ENCODE measurements around the gene PGM1. TPM values are rescaled to one million over a fixed set of nuclear protein-coding genes. Genes with fewer than 3 reads are reported as not detected.

Gene PGM1
- total RNA-seq, 1 experiment from 2014 or later, result 54.6 TPM

DNA sequence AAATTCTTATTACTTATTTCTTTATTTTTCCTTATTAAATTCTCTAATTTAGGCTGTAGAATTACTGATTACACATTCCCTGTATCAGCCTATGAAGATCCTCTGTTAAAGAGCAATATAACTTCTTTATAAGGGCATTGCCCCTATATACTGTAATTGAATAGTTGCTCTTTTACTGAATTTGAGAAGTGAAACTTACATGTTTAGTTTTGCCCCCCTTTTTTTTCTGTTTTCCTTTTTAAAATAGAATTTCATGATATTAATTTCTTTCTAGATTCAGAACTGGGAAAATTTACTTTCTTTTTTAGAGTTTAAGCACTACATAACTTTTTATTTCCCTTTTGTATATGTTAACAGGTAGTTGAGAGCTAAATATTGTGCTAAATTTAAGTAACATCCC is 29.5 kb upstream of the PGM1 start (continued):
- TF ChIP-seq, protein P1, sequence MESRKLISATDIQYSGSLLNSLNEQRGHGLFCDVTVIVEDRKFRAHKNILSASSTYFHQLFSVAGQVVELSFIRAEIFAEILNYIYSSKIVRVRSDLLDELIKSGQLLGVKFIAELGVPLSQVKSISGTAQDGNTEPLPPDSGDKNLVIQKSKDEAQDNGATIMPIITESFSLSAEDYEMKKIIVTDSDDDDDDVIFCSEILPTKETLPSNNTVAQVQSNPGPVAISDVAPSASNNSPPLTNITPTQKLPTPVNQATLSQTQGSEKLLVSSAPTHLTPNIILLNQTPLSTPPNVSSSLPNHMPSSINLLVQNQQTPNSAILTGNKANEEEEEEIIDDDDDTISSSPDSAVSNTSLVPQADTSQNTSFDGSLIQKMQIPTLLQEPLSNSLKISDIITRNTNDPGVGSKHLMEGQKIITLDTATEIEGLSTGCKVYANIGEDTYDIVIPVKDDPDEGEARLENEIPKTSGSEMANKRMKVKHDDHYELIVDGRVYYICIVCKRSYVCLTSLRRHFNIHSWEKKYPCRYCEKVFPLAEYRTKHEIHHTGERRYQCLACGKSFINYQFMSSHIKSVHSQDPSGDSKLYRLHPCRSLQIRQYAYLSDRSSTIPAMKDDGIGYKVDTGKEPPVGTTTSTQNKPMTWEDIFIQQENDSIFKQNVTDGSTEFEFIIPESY (IDR thresholded peaks at IDR 0.05; ENCODE audit: extremely low read depth, insufficient replicate concordance, low read length), result no peak
- TF ChIP-seq ZNF274 (IDR thresholded peaks at IDR 0.05; ENCODE audit: low read depth, low read length) (no peak), CEBPB (IDR thresholded peaks at IDR 0.05; ENCODE audit: low read depth) (no peak), POLR2AphosphoS5 (IDR thresholded peaks at IDR 0.05; ENCODE audit: low read depth, low read length) (no peak), EGR1 (IDR thresholded peaks at IDR 0.05; ENCODE audit: low read depth) (no peak), ELF1 (IDR thresholded peaks at IDR 0.05; ENCODE audit: borderline replicate concordance, low read depth) (no peak), SP1 (IDR thresholded peaks at IDR 0.05; ENCODE audit: low read depth) (no peak), FOSL1 (IDR thresholded peaks at IDR 0.05; ENCODE audit: low read depth) (no peak), EZH2phosphoT487 (IDR thresholded peaks at IDR 0.05; ENCODE audit: borderline replicate concordance) (no peak)
- TF ChIP-seq, protein P2, sequence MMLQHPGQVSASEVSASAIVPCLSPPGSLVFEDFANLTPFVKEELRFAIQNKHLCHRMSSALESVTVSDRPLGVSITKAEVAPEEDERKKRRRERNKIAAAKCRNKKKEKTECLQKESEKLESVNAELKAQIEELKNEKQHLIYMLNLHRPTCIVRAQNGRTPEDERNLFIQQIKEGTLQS (IDR thresholded peaks at IDR 0.05), result no peak
- TF ChIP-seq, protein P3, sequence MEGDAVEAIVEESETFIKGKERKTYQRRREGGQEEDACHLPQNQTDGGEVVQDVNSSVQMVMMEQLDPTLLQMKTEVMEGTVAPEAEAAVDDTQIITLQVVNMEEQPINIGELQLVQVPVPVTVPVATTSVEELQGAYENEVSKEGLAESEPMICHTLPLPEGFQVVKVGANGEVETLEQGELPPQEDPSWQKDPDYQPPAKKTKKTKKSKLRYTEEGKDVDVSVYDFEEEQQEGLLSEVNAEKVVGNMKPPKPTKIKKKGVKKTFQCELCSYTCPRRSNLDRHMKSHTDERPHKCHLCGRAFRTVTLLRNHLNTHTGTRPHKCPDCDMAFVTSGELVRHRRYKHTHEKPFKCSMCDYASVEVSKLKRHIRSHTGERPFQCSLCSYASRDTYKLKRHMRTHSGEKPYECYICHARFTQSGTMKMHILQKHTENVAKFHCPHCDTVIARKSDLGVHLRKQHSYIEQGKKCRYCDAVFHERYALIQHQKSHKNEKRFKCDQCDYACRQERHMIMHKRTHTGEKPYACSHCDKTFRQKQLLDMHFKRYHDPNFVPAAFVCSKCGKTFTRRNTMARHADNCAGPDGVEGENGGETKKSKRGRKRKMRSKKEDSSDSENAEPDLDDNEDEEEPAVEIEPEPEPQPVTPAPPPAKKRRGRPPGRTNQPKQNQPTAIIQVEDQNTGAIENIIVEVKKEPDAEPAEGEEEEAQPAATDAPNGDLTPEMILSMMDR (IDR thresholded peaks at IDR 0.05 in 2 of 3, conservative IDR thresholded peaks at IDR 0.05 in 1 of 3; ENCODE audit: borderline replicate concordance in 1 of 3, insufficient read depth in 1 of 3, low read depth in 2 of 3, low read length in 2 of 3), result no peak
- TF ChIP-seq, protein P4, sequence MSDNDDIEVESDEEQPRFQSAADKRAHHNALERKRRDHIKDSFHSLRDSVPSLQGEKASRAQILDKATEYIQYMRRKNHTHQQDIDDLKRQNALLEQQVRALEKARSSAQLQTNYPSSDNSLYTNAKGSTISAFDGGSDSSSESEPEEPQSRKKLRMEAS (IDR thresholded peaks at IDR 0.05), result no peak

Measured in HCT116 (cell line).